ENCODE measurements around the gene TSR3. TPM values are rescaled to one million over a fixed set of nuclear protein-coding genes. Genes with fewer than 3 reads are reported as not detected.

The TSR3 gene
- total and polyA plus RNA-seq, 2 donors (not counting 1 experiment from before 2014, with no cell fraction given) = 35.7 to 43.7 TPM

GRCh38 chr16:1300664-1301476 lies 50.8 kb downstream of the TSR3 start:
- peak overlapping the region in 4 of 5 experiments; percentile 13 to 43 (median 23) for H3K4me3 ChIP-seq (ENCODE audit: control extremely low read depth in 1 of 5, extremely low read depth in 1 of 5, insufficient read depth in 1 of 5, low read depth in 2 of 5, low read length in 4 of 5)
- Mint-ChIP-seq H3K27ac (peak overlapping the region; percentile 15), H3K9me3 (ENCODE audit: insufficient read depth) (no peaks in the 10 kb centered on the region), H3K4me3 (peak overlapping the region; percentile 32), H3K4me1 (peaks cover 42% of the 10 kb centered on the region), H3K27me3 (peaks cover 4% of the 10 kb centered on the region)
- WGBS (ENCODE audit: insufficient coverage) = 16% methylated on average over 41 of the region's 42 CpGs
- H3K27ac ChIP-seq (ENCODE audit: low read length in 2 of 2) = no peak overlapping the region
- POLR2A ChIA-PET = no interaction called here
- ATAC-seq (ENCODE audit: low read depth) = peak; percentile 72
- peak; percentile 81 for DNase-seq
- CTCF ChIA-PET = interaction anchor here (0.8 to 2.5 kb wide), 10 partner anchors 11 to 112 kb away, joined by 3 to 15 read pairs (median 4); no protein-coding TSS in a partner anchor
- no peaks in the 10 kb centered on the region for H3K36me3 ChIP-seq (replicated peaks in 1 of 2; ENCODE audit: control extremely low read depth in 1 of 2, control insufficient read depth in 1 of 2, extremely low read depth in 1 of 2, insufficient read depth in 2 of 2, low read length in 1 of 2)
- H4K20me1 ChIP-seq (ENCODE audit: control insufficient read depth, insufficient read depth, low read length, poor library complexity, severe bottlenecking) = no peaks in the 10 kb centered on the region
- H3K27me3 ChIP-seq (replicated peaks in 1 of 4; ENCODE audit: control extremely low read depth in 1 of 4, control insufficient read depth in 3 of 4, insufficient read depth in 4 of 4, low read length in 3 of 4) = peaks cover 0 to 3% (median 0%) of the 10 kb centered on the region in 4 experiments
- intact Hi-C loops (cut with micrococcal nuclease) = loop anchor here (10.0 kb wide), 1 partner anchor 1724 kb away; the partner anchor contains the start of genes HCFC1R1, THOC6 and TNFRSF12A
- peak overlapping the region; percentile 71 for H3K4me2 ChIP-seq (replicated peaks; ENCODE audit: low read depth, low read length, poor library complexity, severe bottlenecking)
- peaks cover 3% of the 10 kb centered on the region for H3K79me2 ChIP-seq (ENCODE audit: control insufficient read depth, insufficient read depth, low read length)
- peaks cover 0 to 7% (median 0%) of the 10 kb centered on the region in 3 donors for H3K9me3 ChIP-seq (ENCODE audit: control extremely low read depth in 1 of 3, control insufficient read depth in 2 of 3, insufficient read depth in 1 of 3, low read length in 2 of 3)
- H3K4me1 ChIP-seq (ENCODE audit: control insufficient read depth in 2 of 2, insufficient read depth in 2 of 2, low read length in 2 of 2) = peaks cover 42 to 62% of the 10 kb centered on the region in 2 donors
- TF ChIP-seq EZH2 (IDR thresholded peaks at IDR 0.05; ENCODE audit: borderline replicate concordance, insufficient read depth, low read depth, low read length, poor library complexity, severe bottlenecking) (no peak), CTCF (IDR thresholded peaks at IDR 0.05) (peak; percentile 94)
- peak overlapping the region; percentile 67 for H2AFZ ChIP-seq (ENCODE audit: insufficient read depth, low read depth, low read length, poor library complexity, severe bottlenecking)
- H3K9ac ChIP-seq (ENCODE audit: low read length) = no peak overlapping the region

DNA sequence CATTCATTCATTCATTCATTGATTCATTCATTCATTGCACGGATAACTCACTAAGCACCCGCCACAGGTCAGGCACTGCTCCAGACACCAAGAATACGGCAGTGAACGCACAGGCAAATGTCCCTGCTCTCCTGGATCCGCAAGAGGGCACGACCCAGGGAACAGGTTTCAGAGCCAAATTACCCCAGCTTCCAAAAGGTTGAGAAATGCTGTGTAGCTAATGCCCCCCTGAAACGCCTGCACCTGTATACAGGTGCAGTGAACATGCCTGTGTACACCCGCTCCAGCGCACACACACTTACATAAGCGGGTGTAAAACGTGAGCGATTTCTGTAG lies 51.8 kb downstream of the TSR3 start:
- ATAC-seq (ENCODE audit: low read depth) (no peak), DNase-seq (no peak)
- H3K4me2 ChIP-seq (replicated peaks; ENCODE audit: low read depth, low read length, poor library complexity, severe bottlenecking) = no peak overlapping the region
- CTCF ChIA-PET = interaction anchor here (0.5 to 2.5 kb wide), 7 partner anchors 10 to 1255 kb away, joined by 3 to 8 read pairs (median 3); no protein-coding TSS in a partner anchor
- H3K9me3 ChIP-seq (ENCODE audit: control extremely low read depth in 1 of 3, control insufficient read depth in 2 of 3, insufficient read depth in 1 of 3, low read length in 2 of 3) = peaks cover 0 to 4% (median 0%) of the 10 kb centered on the region in 3 donors
- Mint-ChIP-seq H3K27me3 (peaks cover 7% of the 10 kb centered on the region), H3K9me3 (ENCODE audit: insufficient read depth) (no peaks in the 10 kb centered on the region), H3K4me1 (peaks cover 40% of the 10 kb centered on the region), H3K4me3 (no peak overlapping the region), H3K27ac (no peak overlapping the region)
- peaks cover 0 to 3% (median 0%) of the 10 kb centered on the region in 4 experiments for H3K27me3 ChIP-seq (replicated peaks in 1 of 4; ENCODE audit: control extremely low read depth in 1 of 4, control insufficient read depth in 3 of 4, insufficient read depth in 4 of 4, low read length in 3 of 4)
- H3K27ac ChIP-seq (ENCODE audit: low read length in 2 of 2) = no peak overlapping the region
- 85% methylated on average over 6 of the region's 12 CpGs for WGBS (ENCODE audit: insufficient coverage)
- peaks cover 3% of the 10 kb centered on the region for H3K79me2 ChIP-seq (ENCODE audit: control insufficient read depth, insufficient read depth, low read length)
- TF ChIP-seq EZH2 (IDR thresholded peaks at IDR 0.05; ENCODE audit: borderline replicate concordance, insufficient read depth, low read depth, low read length, poor library complexity, severe bottlenecking) = no peak
- no peak for TF ChIP-seq CTCF (IDR thresholded peaks at IDR 0.05)
- H3K9ac ChIP-seq (ENCODE audit: low read length) = no peak overlapping the region
- H4K20me1 ChIP-seq (ENCODE audit: control insufficient read depth, insufficient read depth, low read length, poor library complexity, severe bottlenecking) = no peaks in the 10 kb centered on the region
- H3K36me3 ChIP-seq (replicated peaks in 1 of 2; ENCODE audit: control extremely low read depth in 1 of 2, control insufficient read depth in 1 of 2, extremely low read depth in 1 of 2, insufficient read depth in 2 of 2, low read length in 1 of 2) = no peaks in the 10 kb centered on the region
- POLR2A ChIA-PET = interaction anchor here (0.6 kb wide), 1 partner anchor 27 kb away, joined by 5 read pairs; no protein-coding TSS in a partner anchor
- no peak overlapping the region for H2AFZ ChIP-seq (ENCODE audit: insufficient read depth, low read depth, low read length, poor library complexity, severe bottlenecking)
- no peak overlapping the region for H3K4me3 ChIP-seq (ENCODE audit: control extremely low read depth in 1 of 5, extremely low read depth in 1 of 5, insufficient read depth in 1 of 5, low read depth in 2 of 5, low read length in 4 of 5)
- peaks cover 33 to 60% of the 10 kb centered on the region in 2 donors for H3K4me1 ChIP-seq (ENCODE audit: control insufficient read depth in 2 of 2, insufficient read depth in 2 of 2, low read length in 2 of 2)
- intact Hi-C loops (cut with micrococcal nuclease) = loop anchor here (10.0 kb wide), 1 partner anchor 1725 kb away; the partner anchor contains the start of genes HCFC1R1, THOC6 and TNFRSF12A

All from B cell (primary cell).